Osteoblast (primary cell): ENCODE measurements around the gene SPRN. TPM values are rescaled to one million over a fixed set of nuclear protein-coding genes. Genes with fewer than 3 reads are reported as not detected.

ENCODE experiments used
- DNase-seq: peaks from one replicate; pipeline ENCODE4 v3.0.0; 2011; ENCODE audit warnings: low spot score, mixed read lengths; ENCODE audit not compliant: insufficient read length; ENCODE audit errors: missing footprints
- H2AFZ ChIP-seq: 2 replicates; pipeline ENCODE4 v1.6.0; 2011; ENCODE audit warnings: mild to moderate bottlenecking, low read length
- H3K27ac ChIP-seq: 2 replicates; pipeline ENCODE4 v1.5.1; 2011; ENCODE audit warnings: mild to moderate bottlenecking, low read depth, low read length, moderate library complexity
- H3K27me3 ChIP-seq: 2 replicates; pipeline ENCODE4 v1.6.0; 2012; ENCODE audit warnings: mild to moderate bottlenecking, control low read depth, inconsistent platforms, low read length, moderate library complexity; ENCODE audit not compliant: insufficient read depth
- H3K36me3 ChIP-seq: 2 replicates; pipeline ENCODE4 v1.5.1; 2011; ENCODE audit warnings: mild to moderate bottlenecking, low read length, control low read depth, moderate library complexity; ENCODE audit not compliant: insufficient read depth
- H3K4me1 ChIP-seq: 2 replicates; pipeline ENCODE4 v1.5.1; 2011; ENCODE audit warnings: mild to moderate bottlenecking, low read length, control low read depth, moderate library complexity; ENCODE audit not compliant: insufficient read depth
- H3K4me2 ChIP-seq: 2 replicates; pipeline ENCODE4 v1.6.0; 2011; ENCODE audit warnings: mild to moderate bottlenecking, low read length; ENCODE audit not compliant: insufficient read depth
- H3K4me3 ChIP-seq: fragments of 200-600 bp; sonication (generic); 3 replicates; pipeline ENCODE4 v1.5.1; 2012; ENCODE audit warnings: mild to moderate bottlenecking, low read length, inconsistent platforms; ENCODE audit not compliant: insufficient read depth
- H3K79me2 ChIP-seq: 2 replicates; pipeline ENCODE4 v1.6.0; 2012; ENCODE audit warnings: mild to moderate bottlenecking, low read length, control low read depth, inconsistent platforms; ENCODE audit not compliant: insufficient read depth
- H3K9me3 ChIP-seq: 2 replicates; pipeline ENCODE4 v1.5.1; 2011; ENCODE audit warnings: low read depth, low read length, control low read depth
- H4K20me1 ChIP-seq: 2 replicates; pipeline ENCODE4 v1.6.0; 2012; ENCODE audit warnings: mild to moderate bottlenecking, low read length, control low read depth; ENCODE audit not compliant: insufficient read depth
- total RNA-seq: library from RNA; depleted of rRNA; stranded (reverse); fragments of >200 nt; gene quantifications from 2 replicates; pipeline ENCODE4 v1.2.3, GENCODE V29; 2012
- TF ChIP-seq, protein P1 (sequence below): IDR thresholded peaks from 2 replicates; pipeline ENCODE4 v1.5.1; 2011; ENCODE audit warnings: mild to moderate bottlenecking, low read depth, low read length, moderate library complexity; ENCODE audit errors: extremely low read depth

The SPRN gene
- total RNA-seq, 1 donor = under 0.01 TPM

DNA sequence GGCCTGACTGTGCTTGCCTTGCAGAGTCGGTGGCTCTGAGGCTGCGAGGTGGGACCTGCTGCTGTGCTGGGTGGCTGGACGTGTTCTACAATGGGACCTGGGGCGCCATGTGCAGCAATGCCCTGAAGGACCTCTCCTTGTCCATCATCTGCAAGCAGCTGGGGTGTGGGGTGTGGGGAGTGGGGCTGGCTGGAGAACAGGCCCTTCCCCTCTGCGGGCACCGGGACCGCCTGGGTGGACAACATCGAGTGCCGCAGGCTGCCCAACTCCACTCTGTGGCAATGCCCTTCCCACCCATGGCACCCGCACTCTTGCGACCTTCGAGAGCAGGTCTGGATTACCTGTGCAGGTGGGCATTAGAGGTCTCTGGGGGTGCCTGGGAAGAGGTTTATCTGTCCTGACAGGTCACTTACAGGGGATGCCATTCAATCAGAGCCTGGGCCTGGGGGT lies 40.2 kb upstream of the SPRN start:
- Histone ChIP-seq H3K27me3 (no peaks in the 10 kb centered on the region), H3K36me3 (no peaks in the 10 kb centered on the region), H3K4me2 (no peak overlapping the region), H3K4me1 (no peaks in the 10 kb centered on the region), H2AFZ (no peak overlapping the region), H3K79me2 (no peaks in the 10 kb centered on the region), H3K4me3 (no peak overlapping the region), H3K9me3 (no peaks in the 10 kb centered on the region), H4K20me1 (no peaks in the 10 kb centered on the region), H3K27ac (no peak overlapping the region)
- DNase-seq = peak; percentile 54
- TF ChIP-seq, protein P1, sequence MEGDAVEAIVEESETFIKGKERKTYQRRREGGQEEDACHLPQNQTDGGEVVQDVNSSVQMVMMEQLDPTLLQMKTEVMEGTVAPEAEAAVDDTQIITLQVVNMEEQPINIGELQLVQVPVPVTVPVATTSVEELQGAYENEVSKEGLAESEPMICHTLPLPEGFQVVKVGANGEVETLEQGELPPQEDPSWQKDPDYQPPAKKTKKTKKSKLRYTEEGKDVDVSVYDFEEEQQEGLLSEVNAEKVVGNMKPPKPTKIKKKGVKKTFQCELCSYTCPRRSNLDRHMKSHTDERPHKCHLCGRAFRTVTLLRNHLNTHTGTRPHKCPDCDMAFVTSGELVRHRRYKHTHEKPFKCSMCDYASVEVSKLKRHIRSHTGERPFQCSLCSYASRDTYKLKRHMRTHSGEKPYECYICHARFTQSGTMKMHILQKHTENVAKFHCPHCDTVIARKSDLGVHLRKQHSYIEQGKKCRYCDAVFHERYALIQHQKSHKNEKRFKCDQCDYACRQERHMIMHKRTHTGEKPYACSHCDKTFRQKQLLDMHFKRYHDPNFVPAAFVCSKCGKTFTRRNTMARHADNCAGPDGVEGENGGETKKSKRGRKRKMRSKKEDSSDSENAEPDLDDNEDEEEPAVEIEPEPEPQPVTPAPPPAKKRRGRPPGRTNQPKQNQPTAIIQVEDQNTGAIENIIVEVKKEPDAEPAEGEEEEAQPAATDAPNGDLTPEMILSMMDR = no peak

DNA sequence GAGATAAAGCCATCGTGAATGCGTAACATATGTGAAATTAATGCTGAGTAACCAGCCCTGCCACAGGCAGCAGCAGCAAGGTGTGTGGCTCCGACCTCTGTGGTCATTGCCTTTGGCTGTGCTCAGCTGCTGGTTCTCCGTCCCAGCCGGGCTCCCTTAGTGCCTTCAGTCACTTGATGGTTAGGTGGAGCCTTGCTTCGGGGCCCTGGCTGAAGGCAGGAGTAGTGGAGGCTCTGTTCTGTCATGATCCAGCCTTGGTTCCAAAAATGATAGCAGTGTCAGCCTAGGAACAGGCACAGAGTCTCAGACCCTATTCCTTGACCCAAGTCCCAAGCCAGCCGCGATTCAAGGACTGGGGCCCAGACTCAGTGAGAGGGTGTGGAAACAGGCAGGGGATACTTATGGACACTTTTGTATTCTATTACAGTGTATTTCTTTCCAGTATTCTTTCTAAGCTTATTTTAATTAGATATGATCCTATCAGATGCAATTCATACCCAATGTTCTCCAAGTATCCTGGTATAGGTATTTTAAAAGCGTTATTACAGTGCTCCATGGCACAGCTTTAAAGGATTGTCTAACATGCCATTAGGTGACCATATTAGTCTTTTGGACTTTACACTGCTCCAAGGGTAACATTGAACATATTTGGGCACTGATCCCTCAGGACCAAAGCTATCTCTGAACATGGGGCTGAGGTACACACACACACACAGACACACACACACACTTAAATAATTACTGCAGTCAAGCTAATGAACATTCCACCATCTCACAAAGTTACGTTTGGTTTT lies 38.3 kb upstream of the SPRN start:
- Histone ChIP-seq H4K20me1 (no peaks in the 10 kb centered on the region), H3K4me2 (no peak overlapping the region), H3K27ac (no peak overlapping the region), H2AFZ (no peak overlapping the region), H3K9me3 (no peaks in the 10 kb centered on the region), H3K36me3 (no peaks in the 10 kb centered on the region), H3K79me2 (no peaks in the 10 kb centered on the region), H3K27me3 (no peaks in the 10 kb centered on the region), H3K4me1 (no peaks in the 10 kb centered on the region), H3K4me3 (no peak overlapping the region)
- TF ChIP-seq, protein P1 = no peak
- DNase-seq = peak; percentile 74

DNA sequence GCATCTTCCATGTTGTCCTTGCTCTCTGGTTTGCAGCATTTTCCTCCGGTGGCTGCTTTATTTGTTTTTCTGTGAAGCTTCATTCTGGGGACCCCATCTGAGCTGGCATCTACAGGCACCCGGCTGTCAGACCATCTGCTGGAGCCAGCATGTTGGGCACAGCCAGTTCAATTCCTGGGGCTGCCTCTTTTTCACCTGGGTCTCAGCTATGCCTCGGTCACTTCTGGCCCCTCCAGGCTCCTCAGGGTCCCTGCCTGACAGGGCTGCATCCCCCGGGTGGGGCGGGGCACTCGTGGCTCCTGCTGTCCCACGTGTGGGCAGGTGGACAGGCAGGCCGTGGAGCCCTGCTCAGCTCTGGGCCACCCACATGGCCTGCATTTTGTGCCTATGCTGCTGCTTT lies 37.4 kb upstream of the SPRN start:
- no peak overlapping the region for H3K4me2 ChIP-seq
- no peaks in the 10 kb centered on the region for H3K27me3 ChIP-seq
- H2AFZ ChIP-seq = no peak overlapping the region
- TF ChIP-seq, protein P1 = no peak
- H3K79me2 ChIP-seq = no peaks in the 10 kb centered on the region
- peak; percentile 65 for DNase-seq
- H3K4me3 ChIP-seq = no peak overlapping the region
- H3K4me1 ChIP-seq = no peaks in the 10 kb centered on the region
- no peaks in the 10 kb centered on the region for H3K36me3 ChIP-seq
- H3K27ac ChIP-seq = no peak overlapping the region
- no peaks in the 10 kb centered on the region for H3K9me3 ChIP-seq
- no peaks in the 10 kb centered on the region for H4K20me1 ChIP-seq

DNA sequence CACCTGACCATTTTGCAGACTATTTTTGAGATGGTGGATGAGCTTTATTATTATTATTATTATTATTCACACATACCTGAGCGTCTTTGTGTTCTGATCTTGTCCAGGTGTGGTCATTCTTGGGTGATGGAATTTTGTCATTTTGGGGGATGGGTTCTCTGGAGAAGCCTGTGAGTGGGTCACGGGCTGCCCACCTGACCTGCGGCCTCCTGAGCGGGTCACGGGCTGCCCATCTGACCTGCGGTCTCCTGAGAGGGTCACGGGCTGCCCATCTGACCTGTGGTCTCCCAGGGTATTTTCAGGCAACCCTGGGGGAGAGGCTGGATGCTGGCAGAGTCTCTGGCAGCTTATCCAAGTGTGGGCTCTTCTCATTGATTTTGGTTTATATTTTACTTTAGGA lies 36.6 kb upstream of the SPRN start:
- Histone ChIP-seq H3K9me3 (no peaks in the 10 kb centered on the region), H4K20me1 (no peaks in the 10 kb centered on the region), H3K4me2 (no peak overlapping the region), H3K79me2 (no peaks in the 10 kb centered on the region), H3K27me3 (no peaks in the 10 kb centered on the region), H3K36me3 (no peaks in the 10 kb centered on the region), H2AFZ (no peak overlapping the region), H3K4me3 (no peak overlapping the region), H3K27ac (no peak overlapping the region), H3K4me1 (no peaks in the 10 kb centered on the region)
- peak; percentile 78 for DNase-seq
- TF ChIP-seq, protein P1 = no peak
